ENCODE measurements around the gene SERF2. TPM values are rescaled to one million over a fixed set of nuclear protein-coding genes. Genes with fewer than 3 reads are reported as not detected.
A peak's percentile ranks its signal among the peaks of the same experiment; 100 is the strongest.

Gene SERF2
- total and polyA plus RNA-seq, 10 of the 15 experiments (the other 5 are each of a cell fraction or from before 2014, with no cell fraction given), result 464 to 4,159 (median 1,014) TPM

- no peak for TF ChIP-seq WRNIP1 (IDR thresholded peaks at IDR 0.05; ENCODE audit: borderline replicate concordance, low read depth, low read length)
- peak; percentile 88 for TF ChIP-seq NBN (IDR thresholded peaks at IDR 0.05)
- TF ChIP-seq RUNX3 (IDR thresholded peaks at IDR 0.05; ENCODE audit: low read length), result peak; percentile 57
- TF ChIP-seq RBBP5 (conservative IDR thresholded peaks at IDR 0.05), result no peak
- TF ChIP-seq, protein P1, sequence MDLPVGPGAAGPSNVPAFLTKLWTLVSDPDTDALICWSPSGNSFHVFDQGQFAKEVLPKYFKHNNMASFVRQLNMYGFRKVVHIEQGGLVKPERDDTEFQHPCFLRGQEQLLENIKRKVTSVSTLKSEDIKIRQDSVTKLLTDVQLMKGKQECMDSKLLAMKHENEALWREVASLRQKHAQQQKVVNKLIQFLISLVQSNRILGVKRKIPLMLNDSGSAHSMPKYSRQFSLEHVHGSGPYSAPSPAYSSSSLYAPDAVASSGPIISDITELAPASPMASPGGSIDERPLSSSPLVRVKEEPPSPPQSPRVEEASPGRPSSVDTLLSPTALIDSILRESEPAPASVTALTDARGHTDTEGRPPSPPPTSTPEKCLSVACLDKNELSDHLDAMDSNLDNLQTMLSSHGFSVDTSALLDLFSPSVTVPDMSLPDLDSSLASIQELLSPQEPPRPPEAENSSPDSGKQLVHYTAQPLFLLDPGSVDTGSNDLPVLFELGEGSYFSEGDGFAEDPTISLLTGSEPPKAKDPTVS (IDR thresholded peaks at IDR 0.05; ENCODE audit: low read depth, low read length), result no peak
- TF ChIP-seq MTA3 (IDR thresholded peaks at IDR 0.05; ENCODE audit: borderline replicate concordance, low read length), result no peak
- no peak for TF ChIP-seq STAT3 (IDR thresholded peaks at IDR 0.05; ENCODE audit: low read depth, low read length)
- TF ChIP-seq ZBED1 (IDR thresholded peaks at IDR 0.05; ENCODE audit: borderline replicate concordance), result no peak
- TF ChIP-seq REST (IDR thresholded peaks at IDR 0.05; ENCODE audit: low read depth, low read length), result no peak
- TF ChIP-seq, protein P2, sequence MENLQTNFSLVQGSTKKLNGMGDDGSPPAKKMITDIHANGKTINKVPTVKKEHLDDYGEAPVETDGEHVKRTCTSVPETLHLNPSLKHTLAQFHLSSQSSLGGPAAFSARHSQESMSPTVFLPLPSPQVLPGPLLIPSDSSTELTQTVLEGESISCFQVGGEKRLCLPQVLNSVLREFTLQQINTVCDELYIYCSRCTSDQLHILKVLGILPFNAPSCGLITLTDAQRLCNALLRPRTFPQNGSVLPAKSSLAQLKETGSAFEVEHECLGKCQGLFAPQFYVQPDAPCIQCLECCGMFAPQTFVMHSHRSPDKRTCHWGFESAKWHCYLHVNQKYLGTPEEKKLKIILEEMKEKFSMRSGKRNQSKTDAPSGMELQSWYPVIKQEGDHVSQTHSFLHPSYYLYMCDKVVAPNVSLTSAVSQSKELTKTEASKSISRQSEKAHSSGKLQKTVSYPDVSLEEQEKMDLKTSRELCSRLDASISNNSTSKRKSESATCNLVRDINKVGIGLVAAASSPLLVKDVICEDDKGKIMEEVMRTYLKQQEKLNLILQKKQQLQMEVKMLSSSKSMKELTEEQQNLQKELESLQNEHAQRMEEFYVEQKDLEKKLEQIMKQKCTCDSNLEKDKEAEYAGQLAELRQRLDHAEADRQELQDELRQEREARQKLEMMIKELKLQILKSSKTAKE (IDR thresholded peaks at IDR 0.05; ENCODE audit: low read depth, poor library complexity, severe bottlenecking), result no peak
- TF ChIP-seq, protein P3, sequence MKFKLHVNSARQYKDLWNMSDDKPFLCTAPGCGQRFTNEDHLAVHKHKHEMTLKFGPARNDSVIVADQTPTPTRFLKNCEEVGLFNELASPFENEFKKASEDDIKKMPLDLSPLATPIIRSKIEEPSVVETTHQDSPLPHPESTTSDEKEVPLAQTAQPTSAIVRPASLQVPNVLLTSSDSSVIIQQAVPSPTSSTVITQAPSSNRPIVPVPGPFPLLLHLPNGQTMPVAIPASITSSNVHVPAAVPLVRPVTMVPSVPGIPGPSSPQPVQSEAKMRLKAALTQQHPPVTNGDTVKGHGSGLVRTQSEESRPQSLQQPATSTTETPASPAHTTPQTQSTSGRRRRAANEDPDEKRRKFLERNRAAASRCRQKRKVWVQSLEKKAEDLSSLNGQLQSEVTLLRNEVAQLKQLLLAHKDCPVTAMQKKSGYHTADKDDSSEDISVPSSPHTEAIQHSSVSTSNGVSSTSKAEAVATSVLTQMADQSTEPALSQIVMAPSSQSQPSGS (IDR thresholded peaks at IDR 0.05; ENCODE audit: low read length), result peak; percentile 73
- TF ChIP-seq FOS (IDR thresholded peaks at IDR 0.05; ENCODE audit: borderline replicate concordance, extremely low read depth, insufficient read length), result peak; percentile 40
- TF ChIP-seq ASH2L (IDR thresholded peaks at IDR 0.05; ENCODE audit: borderline replicate concordance, low read depth), result no peak
- TF ChIP-seq MYB (IDR thresholded peaks at IDR 0.05; ENCODE audit: borderline replicate concordance, low read depth, low read length), result no peak
- no peak for TF ChIP-seq ZZZ3 (IDR thresholded peaks at IDR 0.05; ENCODE audit: control insufficient read depth, insufficient read length, low read depth)
- no peak for TF ChIP-seq KDM1A (IDR thresholded peaks at IDR 0.05; ENCODE audit: borderline replicate concordance)
- TF ChIP-seq NFYB (IDR thresholded peaks at IDR 0.05; ENCODE audit: insufficient read depth, low read depth, low read length), result peak; percentile 77; the same call in 1 of the 2 replicates
- TF ChIP-seq IRF4 (IDR thresholded peaks at IDR 0.05; ENCODE audit: low read depth, low read length), result no peak
- TF ChIP-seq RCOR1 (conservative IDR thresholded peaks at IDR 0.05; ENCODE audit: low read depth, low read length), result no peak
- no peak for TF ChIP-seq ESRRA (IDR thresholded peaks at IDR 0.05; ENCODE audit: low read length)
- no peak for TF ChIP-seq KAT2A (conservative IDR thresholded peaks at IDR 0.05; ENCODE audit: control insufficient read depth, low read depth, low read length)
- no peak for TF ChIP-seq SUZ12 (IDR thresholded peaks at IDR 0.05; ENCODE audit: unreplicated experiment)
- TF ChIP-seq NR2F1 (conservative IDR thresholded peaks at IDR 0.05), result peak; percentile 39
- TF ChIP-seq TCF7 (IDR thresholded peaks at IDR 0.05; ENCODE audit: borderline replicate concordance), result no peak
Measured at GRCh38 chr15:43791993-43792760, at the start of gene SERF2 (continued).
